ENCODE data around the gene PCDHGA1. TPM values are rescaled to one million over a fixed set of nuclear protein-coding genes. Genes with fewer than 3 reads are reported as not detected.
"Not testable (repeated sequence)": the region's sequence is repeated elsewhere in the genome, so short reads cannot be mapped to it uniquely, and the experiment has no call there.

PCDHGA1 gene
- total RNA-seq, 6 donors from 2014 or later, result 0.15 to 0.51 (median 0.24) TPM; not detected in 2

DNA sequence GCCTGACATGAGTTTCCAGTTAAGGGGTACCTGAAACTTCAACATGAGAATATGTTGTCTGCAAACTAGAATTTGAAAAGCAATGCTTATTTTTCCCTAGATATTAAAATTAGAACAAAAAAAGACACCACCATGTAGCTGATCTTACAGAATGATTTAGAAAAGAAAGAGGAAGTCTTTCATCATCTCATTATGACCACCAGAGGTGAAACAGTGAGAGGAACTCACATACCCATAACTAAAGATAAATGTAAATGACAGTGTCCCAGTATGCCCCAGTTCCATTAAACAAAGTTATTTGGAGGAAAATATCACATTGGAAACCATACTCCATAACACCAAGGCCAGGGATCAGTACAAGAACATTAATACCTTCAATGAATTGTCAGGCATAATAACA lies 16.6 kb upstream of the PCDHGA1 start:
- no peak for ATAC-seq (ENCODE audit: low FRiP score in 2 of 2)
- DNase-seq, result no peak
- Histone ChIP-seq H3K27me3 (no peaks in the 10 kb centered on the region), H3K27ac (no peak overlapping the region), H3K4me3 (no peak overlapping the region), H3K36me3 (peaks cover 0 to 32% (median 16%) of the 10 kb centered on the region in 4 donors), H3K4me1 (no peaks in the 10 kb centered on the region), H3K9me3 (peaks cover 84 to 100% (median 99%) of the 10 kb centered on the region in 4 donors)
- TF ChIP-seq, protein P1, sequence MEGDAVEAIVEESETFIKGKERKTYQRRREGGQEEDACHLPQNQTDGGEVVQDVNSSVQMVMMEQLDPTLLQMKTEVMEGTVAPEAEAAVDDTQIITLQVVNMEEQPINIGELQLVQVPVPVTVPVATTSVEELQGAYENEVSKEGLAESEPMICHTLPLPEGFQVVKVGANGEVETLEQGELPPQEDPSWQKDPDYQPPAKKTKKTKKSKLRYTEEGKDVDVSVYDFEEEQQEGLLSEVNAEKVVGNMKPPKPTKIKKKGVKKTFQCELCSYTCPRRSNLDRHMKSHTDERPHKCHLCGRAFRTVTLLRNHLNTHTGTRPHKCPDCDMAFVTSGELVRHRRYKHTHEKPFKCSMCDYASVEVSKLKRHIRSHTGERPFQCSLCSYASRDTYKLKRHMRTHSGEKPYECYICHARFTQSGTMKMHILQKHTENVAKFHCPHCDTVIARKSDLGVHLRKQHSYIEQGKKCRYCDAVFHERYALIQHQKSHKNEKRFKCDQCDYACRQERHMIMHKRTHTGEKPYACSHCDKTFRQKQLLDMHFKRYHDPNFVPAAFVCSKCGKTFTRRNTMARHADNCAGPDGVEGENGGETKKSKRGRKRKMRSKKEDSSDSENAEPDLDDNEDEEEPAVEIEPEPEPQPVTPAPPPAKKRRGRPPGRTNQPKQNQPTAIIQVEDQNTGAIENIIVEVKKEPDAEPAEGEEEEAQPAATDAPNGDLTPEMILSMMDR (IDR thresholded peaks at IDR 0.05), result no peak
- TF ChIP-seq EP300 (IDR thresholded peaks at IDR 0.05), result no peak
- no peak for TF ChIP-seq POLR2A (IDR thresholded peaks at IDR 0.05)
- no peak for TF ChIP-seq POLR2AphosphoS5 (IDR thresholded peaks at IDR 0.05)

DNA sequence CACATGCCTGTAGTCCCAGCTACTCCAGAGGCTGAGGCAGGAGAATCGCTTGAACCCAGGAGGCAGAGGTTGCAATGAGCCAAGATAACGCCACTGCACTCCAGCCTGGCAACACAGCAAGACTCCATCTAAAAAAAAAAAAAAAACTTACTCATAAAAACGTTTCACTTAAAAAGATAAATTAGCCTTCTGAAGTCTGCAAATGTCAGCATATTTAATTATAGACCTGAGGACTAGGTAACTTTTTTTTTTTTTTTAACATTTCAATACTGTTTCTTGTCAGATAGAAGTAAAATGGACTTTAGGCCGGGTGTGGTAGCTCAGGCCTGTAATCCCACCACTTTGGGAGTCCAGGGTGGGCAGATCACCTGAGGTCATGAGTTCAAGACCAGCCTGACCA lies 13.4 kb upstream of the PCDHGA1 start:
- Histone ChIP-seq H3K36me3 (peaks cover 0 to 43% (median 20%) of the 10 kb centered on the region in 4 donors), H3K9me3 (peaks cover 80 to 96% (median 94%) of the 10 kb centered on the region in 4 donors)
- not testable (repeated sequence) for H3K4me1 ChIP-seq; DNase-seq; ATAC-seq (ENCODE audit: low FRiP score in 2 of 2); H3K4me3 ChIP-seq; H3K27ac ChIP-seq; H3K27me3 ChIP-seq
- WGBS, 2 donors, result 84 to 89% methylated on average over 4 of the region's 4 CpGs

DNA sequence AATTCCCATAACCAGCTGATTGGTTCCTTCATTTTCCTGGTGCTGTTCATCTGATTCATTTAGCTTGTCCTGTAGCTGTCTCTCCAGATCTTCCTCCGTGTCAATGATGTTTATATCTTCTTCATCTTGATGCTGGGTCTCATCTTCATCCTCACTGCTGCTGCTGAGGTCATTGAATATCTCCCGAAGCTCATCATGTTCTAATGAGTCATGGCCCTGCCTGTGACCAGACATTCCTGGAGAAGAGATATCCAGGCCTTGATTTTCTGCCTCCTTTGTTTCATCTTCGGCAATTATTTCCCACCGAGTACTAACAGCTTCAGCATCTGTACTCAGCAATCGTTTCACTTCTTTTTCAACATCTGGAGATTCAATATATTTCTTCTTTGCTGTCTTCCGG lies 11.1 kb upstream of the PCDHGA1 start:
- no peak for ATAC-seq (ENCODE audit: low FRiP score in 2 of 2)
- H3K4me3 ChIP-seq, result peak overlapping the region in 1 of 4 donors; percentile 58
- no peak overlapping the region for H3K27ac ChIP-seq

DNA sequence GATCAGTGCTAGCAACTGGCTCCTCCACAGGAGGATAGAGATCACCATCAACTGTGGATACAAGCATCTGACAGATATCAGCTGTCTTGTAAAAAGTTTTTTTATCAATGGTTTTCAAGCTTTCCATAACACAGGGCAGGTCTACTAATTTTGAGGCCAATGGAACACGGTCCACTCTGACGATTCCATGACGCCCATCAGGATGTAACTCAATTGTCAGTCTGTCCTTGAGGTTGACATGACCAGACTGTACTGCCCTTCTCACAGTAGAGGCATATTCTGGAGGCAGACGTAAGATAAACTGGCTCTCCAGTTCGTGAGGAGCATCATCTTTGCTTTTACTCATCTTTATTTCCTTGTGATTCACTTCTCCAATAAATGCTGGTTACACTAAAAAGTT lies 10.6 kb upstream of the PCDHGA1 start:
- no peaks in the 10 kb centered on the region for H3K27me3 ChIP-seq
- peaks cover 0 to 43% (median 18%) of the 10 kb centered on the region in 4 donors for H3K36me3 ChIP-seq
- 76 to 77% methylated on average over 5 of the region's 5 CpGs for WGBS, 2 donors
- H3K4me1 ChIP-seq, result peaks cover 0 to 9% (median 4%) of the 10 kb centered on the region in 4 donors
- no peak for DNase-seq
- peak overlapping the region in 1 of 4 donors; percentile 91 for H3K27ac ChIP-seq
- TF ChIP-seq, protein P1 (IDR thresholded peaks at IDR 0.05), result no peak
- no peak for TF ChIP-seq POLR2A (IDR thresholded peaks at IDR 0.05)
- ATAC-seq (ENCODE audit: low FRiP score in 2 of 2), result no peak
- H3K4me3 ChIP-seq, result peak overlapping the region in 3 of 4 donors; percentile 54 to 62 (median 58)
- H3K9me3 ChIP-seq, result peaks cover 55 to 82% (median 72%) of the 10 kb centered on the region in 4 donors

More for the DNA sequence above, 11.1 kb upstream of the PCDHGA1 start:
- WGBS, 2 donors, result 97% methylated on average over 6 of the region's 6 CpGs
- no peak for TF ChIP-seq POLR2AphosphoS5 (IDR thresholded peaks at IDR 0.05)
- TF ChIP-seq, protein P1 (IDR thresholded peaks at IDR 0.05), result no peak
- H3K4me1 ChIP-seq, result peaks cover 0 to 9% (median 4%) of the 10 kb centered on the region in 4 donors
- H3K36me3 ChIP-seq, result peaks cover 0 to 43% (median 18%) of the 10 kb centered on the region in 4 donors
- DNase-seq, result no peak
- H3K9me3 ChIP-seq, result peaks cover 58 to 86% (median 77%) of the 10 kb centered on the region in 4 donors
- H3K27me3 ChIP-seq, result no peaks in the 10 kb centered on the region

DNA sequence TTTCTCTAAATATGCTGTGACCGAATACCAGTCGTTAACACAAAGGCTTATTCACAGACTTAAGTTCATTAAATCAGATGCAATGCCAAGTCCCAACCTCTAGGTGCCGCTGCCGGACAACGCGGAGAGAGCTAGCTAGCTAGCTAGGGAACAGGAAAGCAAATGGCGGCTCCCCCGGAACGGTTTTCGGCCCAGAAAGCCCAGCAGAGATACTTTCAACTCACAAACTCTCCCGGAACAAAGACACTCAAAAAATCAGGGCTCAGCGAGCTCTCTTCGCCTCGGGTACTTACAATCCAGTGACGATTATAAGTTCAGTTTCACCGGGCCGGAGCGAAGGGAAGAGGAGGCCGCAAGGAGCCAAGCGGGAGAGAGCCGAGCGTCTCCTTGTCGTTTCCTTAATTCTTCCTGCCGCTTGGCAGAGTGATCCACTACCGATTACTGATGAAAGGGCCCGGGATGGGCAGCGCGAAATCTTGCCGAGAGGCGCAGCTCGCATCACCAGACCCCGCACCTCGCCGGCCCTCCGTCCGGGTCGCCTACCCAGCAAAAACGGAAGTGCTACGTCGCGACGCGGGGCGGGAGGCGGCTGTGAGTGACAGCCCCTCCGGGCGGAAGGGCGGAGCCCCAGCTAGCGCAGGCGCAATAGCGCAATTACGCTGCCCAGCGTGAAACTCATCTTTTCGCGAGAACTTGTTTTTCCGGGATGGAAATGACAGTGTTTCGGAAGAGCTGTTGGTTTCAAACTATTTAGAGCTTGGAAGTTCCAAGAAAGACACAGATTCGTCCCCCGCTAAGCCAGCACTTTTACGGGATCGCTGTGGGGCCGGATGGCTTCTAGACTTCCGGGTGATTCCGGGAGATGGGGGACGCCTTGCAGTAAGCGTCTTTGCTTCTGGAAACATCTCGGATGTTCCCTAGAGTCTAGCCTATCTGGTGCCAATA lies 9.8 kb upstream of the PCDHGA1 start, which contains the start of gene TAF7:
Gene TAF7 (minus strand): TSS at position 560 of the 945 bp plus-strand sequence. CDS start 740 bp downstream, outside the sequence.
- TF ChIP-seq POLR2A (IDR thresholded peaks at IDR 0.05) (peak; percentile 88 to 94 (median 92)), EP300 (IDR thresholded peaks at IDR 0.05) (no peak), POLR2AphosphoS5 (IDR thresholded peaks at IDR 0.05) (peak; percentile 94 to 99)
- TF ChIP-seq, protein P1 (IDR thresholded peaks at IDR 0.05), result peak; percentile 59 to 73 (median 67)
- peak; percentile 88 to 98 for DNase-seq
- Histone ChIP-seq H3K9me3 (peaks cover 53 to 82% (median 65%) of the 10 kb centered on the region in 4 donors), H3K27ac (peak within 1 kb of the TSS; percentile 90 to 97 (median 92)), H3K36me3 (peaks cover 0 to 43% (median 18%) of the 10 kb centered on the region in 4 donors), H3K4me1 (peaks cover 0 to 9% (median 4%) of the 10 kb centered on the region in 4 donors), H3K4me3 (peak within 1 kb of the TSS; percentile 38 to 62 (median 56)), H3K27me3 (no peaks in the 10 kb centered on the region)
- 2 to 5% methylated on average over 41 to 66 of the region's 67 CpGs for WGBS, 2 donors
- peak; percentile 97 to 99 for ATAC-seq (ENCODE audit: low FRiP score in 2 of 2)
